Subcutaneous adipose tissue (tissue), 4 donors: ENCODE results near the gene DTNA. TPM values are rescaled to one million over a fixed set of nuclear protein-coding genes. Genes with fewer than 3 reads are reported as not detected.

Experiments used
- total RNA-seq, 4 donors: library from RNA; depleted of rRNA; stranded (reverse); fragments of >200 nt; gene quantifications; one replicate each; pipeline ENCODE4 v1.1.0, GENCODE V29; 2016
- TF ChIP-seq, protein P1 (sequence below): fragments of 450-650 bp; IDR thresholded peaks from one replicate; pipeline ENCODE4 v1.5.1; 2016; ENCODE audit warnings: low read depth, mild to moderate bottlenecking, control low read depth, antibody characterized with exemption, moderate library complexity

Gene DTNA
- total RNA-seq, 4 donors from 2014 or later, result 16.0 to 38.8 (median 25.3) TPM

DNA sequence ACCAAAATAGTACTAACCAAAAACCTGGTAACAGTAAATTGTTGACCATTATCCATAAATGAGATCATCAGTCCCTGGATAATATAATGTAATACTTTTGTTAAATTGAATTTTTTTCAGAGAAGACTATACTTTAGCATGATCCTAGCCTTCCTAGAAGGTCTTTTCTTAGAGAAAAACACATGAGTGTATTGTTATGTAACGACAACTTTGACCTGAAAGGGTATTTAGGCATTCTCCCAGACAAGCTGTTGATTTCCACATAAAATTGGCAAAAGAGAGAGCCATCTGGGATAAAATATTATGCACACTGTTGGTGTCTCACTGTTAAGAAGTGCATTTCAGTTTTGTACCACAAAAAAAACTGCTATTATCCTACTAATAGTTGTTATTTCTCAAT lies 211.1 kb downstream of the DTNA start:
- TF ChIP-seq, protein P1, sequence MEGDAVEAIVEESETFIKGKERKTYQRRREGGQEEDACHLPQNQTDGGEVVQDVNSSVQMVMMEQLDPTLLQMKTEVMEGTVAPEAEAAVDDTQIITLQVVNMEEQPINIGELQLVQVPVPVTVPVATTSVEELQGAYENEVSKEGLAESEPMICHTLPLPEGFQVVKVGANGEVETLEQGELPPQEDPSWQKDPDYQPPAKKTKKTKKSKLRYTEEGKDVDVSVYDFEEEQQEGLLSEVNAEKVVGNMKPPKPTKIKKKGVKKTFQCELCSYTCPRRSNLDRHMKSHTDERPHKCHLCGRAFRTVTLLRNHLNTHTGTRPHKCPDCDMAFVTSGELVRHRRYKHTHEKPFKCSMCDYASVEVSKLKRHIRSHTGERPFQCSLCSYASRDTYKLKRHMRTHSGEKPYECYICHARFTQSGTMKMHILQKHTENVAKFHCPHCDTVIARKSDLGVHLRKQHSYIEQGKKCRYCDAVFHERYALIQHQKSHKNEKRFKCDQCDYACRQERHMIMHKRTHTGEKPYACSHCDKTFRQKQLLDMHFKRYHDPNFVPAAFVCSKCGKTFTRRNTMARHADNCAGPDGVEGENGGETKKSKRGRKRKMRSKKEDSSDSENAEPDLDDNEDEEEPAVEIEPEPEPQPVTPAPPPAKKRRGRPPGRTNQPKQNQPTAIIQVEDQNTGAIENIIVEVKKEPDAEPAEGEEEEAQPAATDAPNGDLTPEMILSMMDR, result no peak

DNA sequence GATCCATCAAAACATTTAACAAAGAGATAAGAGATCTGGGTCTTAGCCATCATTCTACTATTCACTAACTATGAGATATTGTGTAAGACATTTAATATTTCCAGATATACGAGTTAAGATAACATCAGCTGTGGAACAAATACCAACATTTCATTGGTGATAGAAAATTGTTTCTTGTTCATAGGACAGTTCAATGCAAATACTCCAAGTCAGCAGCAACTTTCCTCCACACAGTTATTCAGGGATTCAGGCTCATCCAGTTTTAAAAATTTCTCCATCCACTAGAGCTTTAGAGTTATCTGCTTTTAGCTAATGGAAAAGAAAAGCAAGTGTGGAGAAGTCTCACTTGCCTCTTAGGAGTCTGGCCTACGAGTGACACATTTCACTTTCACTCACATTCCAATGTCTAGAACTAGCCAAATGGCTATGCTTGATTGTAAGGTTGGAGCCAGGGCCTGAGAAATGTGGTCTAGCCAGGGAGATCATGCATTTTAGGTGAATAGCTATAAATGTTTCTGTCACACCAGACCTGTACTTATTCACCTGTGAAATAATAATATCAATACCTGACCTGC lies 211.8 kb downstream of the DTNA start:
- TF ChIP-seq, protein P1, result no peak

DNA sequence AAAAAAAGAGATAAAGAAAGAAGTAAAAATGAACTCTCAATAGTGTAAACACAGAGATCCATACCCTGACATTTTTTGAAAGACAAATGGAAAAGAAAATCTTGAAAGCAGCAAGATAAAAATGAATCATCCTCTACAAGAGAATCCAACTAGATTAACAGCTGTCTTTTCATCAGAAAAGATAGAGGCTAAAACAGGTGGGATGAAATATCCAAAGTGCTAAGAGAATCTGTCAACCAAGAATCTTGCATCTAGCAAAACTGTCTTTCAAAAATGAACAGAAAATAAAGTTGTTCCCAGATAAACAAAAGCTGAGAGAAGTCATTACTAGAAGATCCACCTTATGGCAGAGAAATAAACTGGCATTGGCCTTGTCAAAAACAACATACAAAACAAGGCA lies 213.8 kb downstream of the DTNA start:
- TF ChIP-seq, protein P1, result no peak

DNA sequence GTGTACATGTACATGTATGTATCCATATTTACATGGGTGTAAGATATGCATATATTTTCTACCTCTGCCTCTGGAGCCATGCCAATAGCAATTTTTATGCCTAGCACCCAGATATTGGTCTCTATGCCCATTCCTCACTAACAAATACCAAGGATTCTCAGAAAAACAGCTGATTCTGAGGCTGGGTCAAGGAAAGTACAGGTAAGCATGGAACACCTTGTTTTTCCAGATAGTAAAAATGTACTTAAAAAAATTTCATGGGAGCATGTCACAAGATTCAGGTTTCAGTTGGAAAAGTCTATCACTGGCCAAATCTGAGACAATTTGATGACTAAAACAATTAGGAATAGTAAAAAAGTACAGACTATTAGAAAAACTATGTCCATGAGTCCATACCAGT lies 216.6 kb downstream of the DTNA start:
- TF ChIP-seq, protein P1, result no peak

DNA sequence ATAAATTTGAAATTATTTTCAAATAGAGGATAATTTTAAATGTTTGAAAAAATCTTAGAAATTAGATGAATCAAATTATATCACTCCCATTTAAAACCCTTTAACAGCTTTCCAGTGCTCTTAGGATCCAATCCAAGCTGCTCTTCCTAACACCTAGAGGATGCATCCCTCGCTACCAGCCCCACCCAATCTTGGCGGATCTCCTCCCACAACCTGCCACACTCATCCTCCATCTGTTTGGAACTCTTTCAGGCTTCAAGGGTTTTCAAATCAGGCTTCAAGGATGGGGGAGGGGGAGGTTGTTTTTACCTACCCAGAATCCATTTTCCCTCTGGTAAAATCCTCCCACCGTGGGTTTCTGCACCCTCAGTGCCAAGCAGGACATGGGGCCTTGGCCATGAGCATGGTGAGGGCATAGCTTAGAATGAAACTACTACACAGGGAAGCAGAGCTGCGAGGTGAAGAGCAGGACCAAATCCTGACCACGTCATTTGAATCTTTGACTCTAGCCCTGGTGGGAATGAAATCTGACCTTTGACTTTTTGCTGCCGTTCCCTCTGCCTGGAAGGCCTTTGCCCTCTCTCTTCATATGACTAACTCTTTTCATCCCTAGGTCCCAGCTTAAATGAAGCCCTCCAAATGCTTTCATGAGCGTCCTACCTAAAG lies 218.1 kb downstream of the DTNA start:
- TF ChIP-seq, protein P1, result no peak

DNA sequence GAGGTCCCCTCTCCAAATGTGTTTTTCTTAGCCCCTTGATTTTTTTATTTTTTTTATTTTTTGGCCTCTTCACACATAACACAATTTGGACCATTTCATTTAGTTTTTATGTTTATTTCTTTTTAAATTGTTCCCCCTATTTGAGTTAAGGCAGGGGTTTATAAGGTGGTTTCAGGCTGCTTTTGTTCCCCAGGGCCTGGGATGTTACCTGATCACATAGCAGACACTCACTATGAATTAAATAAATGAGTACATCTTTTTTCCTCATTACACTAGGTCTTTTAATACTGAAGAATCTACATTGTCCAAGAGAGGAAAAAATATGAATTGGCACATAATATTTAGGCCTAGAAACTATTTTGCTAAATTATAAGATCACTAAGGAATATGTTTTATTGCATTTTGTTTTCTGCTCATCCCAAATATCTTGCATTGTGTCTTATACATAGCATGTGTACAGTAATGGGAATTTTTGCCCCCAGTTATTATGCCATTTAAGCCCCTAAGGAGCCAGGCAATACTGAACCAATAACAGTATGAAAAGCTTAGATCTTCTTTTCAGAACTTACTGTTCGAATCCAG lies 218.7 kb downstream of the DTNA start:
- TF ChIP-seq, protein P1, result no peak

DNA sequence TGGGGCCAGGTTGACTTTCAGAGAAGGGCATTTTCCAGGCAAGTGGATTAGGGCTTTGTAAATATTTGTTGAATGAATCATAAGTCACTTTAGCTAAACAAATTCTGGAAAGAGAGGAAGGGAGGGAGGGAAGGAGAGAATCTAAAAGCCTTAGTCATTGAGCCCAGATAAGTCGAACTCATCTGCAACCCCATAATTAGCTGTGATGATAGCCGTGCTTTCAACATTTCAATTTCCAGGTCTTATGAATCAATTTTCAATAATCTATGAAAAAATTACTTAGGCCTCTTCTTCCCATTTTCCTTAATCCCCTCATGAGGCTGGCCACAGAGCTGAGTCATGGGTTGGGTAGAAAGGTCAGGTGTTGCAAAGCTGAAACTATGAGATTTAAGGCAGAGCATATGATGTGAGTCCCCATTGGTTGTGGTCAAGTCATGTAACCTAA lies 219.3 kb downstream of the DTNA start:
- TF ChIP-seq, protein P1, result no peak
